Testis (tissue), 2 donors: ENCODE results near the gene NECAB3.

Source experiments
- CTCF ChIP-seq, 3 experiments: fragments of 450-650 bp in 2 of 3; fragments of 200-600 bp in 1 of 3; sonication (generic) in 1 of 3; IDR thresholded peaks; one replicate each; pipeline ENCODE4 v1.5.1; 2016 to 2019; ENCODE audit warnings: antibody characterized with exemption in 3 of 3, mild to moderate bottlenecking in 2 of 3, moderate library complexity in 1 of 3
- POLR2A ChIP-seq: fragments of 450-650 bp; IDR thresholded peaks from one replicate; pipeline ENCODE4 v1.6.1; 2017; ENCODE audit warnings: antibody characterized with exemption, mild to moderate bottlenecking, moderate library complexity

GRCh38 chr20:33697129-33697528 is 22.9 kb upstream of the NECAB3 start:
- no peak for TF ChIP-seq CTCF (IDR thresholded peaks at IDR 0.05)
- TF ChIP-seq POLR2A: no peak
